RCC 7860 (cell line): Measurements from ENCODE around the gene ADGRD1.

Source experiments
- DNase-seq: peaks from one replicate; pipeline ENCODE4 v3.0.0-alpha.2; 2015; ENCODE audit warnings: low spot score
- FAIRE-seq: peaks from 2 replicates; lab custom pipeline; 2012; peaks lifted over from hg19 to GRCh38; lab: Jason Lieb, UNC

Gene ADGRD1

GRCh38 chr12:131038159-131038558 is 84.5 kb downstream of the ADGRD1 start:
- DNase-seq (no peak), FAIRE-seq (no peak)

- DNase-seq, result no peak
- FAIRE-seq, result no peak
These were observed 85.5 kb downstream of the ADGRD1 start for GRCh38 chr12:131038961-131039950.

DNA sequence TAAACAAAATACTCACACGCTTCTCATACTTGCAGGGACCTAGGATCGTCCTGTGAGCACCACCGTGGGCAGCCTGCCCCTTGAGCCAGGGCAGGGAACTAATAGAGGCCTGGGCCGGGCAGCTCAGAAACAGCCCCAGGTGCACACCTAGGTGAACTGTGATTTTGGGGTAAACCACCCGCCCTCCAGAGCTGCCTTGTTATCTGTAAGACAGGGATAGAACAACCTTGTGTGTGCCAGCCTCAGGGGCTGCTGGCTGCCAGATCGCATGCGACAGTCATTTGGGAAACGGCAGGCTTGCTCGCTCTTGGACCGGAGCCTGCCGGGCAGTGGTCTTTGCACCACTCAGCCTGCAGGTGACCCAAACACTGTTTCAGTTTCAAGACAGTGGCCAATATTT is 86.8 kb downstream of the ADGRD1 start:
- no peak for DNase-seq

DNA sequence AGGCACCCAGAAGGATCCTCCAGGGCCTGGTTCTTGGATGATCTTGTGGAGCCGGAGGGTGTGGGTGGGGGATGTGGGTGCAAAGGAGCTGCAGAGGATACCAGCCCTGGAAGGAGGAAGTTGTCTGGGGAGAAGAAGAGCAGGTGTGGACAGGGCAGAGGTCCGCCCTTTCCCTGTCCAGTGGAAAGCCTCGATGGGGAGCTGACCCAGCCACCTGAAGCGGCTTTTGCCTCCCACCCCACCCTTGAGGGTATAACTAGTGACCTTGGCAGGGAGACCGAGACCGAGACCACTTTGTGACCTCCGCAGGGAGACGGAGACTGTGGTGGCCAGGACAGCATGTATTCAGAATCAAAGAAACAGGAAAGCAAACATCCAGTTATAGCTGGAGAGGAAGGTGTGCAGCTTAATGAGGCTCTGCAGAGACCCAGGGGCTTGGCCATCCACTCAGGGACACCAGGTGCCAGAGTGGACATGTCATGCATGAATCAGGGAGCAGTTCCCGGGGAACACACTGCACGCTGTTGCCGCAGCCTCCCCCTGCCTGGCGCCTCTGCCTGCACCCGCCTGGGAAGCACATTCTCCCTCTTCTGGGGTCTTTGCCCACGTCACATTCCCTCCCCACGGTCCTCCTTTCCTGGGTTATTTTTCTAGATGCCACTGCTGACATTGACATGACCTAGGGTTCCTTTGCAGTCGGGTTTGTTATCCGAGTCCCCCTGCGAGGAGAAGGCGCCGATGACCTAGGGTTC is 87.7 kb downstream of the ADGRD1 start:
- DNase-seq (no peak), FAIRE-seq (no peak)

More for the DNA sequence above, 86.8 kb downstream of the ADGRD1 start:
- no peak for FAIRE-seq

- no peak for DNase-seq
- no peak for FAIRE-seq
These were observed 88.5 kb downstream of the ADGRD1 start for GRCh38 chr12:131041968-131042833.

- no peak for FAIRE-seq
- no peak for DNase-seq
These were observed 89.1 kb downstream of the ADGRD1 start for GRCh38 chr12:131042834-131043245.

- FAIRE-seq, result no peak
These were observed 89.7 kb downstream of the ADGRD1 start for GRCh38 chr12:131043401-131043871.

DNA sequence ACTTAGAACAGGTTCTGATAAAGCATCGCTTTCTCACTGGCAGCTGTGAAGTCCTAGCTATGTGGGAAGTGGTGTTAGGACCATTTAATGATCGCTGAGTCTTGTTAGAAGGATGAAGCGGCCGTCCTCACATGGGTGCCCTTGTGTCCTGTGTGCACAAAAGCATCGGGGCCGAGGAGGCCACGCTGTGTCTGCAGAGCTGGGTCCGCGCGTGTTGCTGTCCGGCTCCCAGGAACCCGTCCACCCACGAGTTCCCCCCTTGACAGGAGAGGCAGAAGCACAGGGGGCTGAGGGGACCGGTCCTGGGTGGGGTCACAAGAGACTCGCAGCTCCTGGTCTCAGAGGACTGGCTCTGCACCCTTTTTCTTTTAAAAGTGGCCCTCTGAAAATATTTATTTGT is 90.4 kb downstream of the ADGRD1 start:
- no peak for DNase-seq
- FAIRE-seq, result no peak

More at GRCh38 chr12:131043401-131043871, 89.7 kb downstream of the ADGRD1 start:
- DNase-seq, result no peak

DNA sequence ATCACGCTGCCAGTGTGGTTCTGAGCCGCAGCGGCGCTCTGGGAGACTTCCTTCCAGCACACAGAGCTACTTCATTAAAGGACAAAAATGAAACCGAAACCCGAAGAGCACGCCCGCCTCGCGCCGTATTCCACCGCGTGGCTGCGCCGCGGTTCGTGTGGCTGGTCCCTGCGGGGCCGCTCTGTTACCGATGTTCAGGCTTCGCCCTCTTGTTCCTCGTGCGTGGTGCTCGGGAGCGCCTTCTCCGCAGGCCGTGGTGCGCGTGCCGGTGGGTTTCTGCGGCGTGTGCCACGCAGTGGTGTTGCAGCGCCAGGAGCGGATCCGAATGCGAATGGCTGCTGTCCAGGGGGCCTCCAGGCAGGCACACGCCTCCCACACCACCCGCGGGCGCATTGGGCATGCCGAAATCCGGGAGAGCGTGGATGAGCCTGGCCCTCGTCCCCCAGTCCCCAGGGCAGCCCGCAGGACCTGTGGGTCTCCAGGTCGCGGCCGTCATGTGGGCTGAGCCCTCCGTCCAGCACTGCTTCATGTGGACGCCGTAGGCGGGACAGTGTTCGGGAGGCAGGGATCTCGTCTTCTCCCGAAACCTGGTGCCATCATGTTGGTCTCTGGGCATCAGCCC is 91.2 kb downstream of the ADGRD1 start:
- no peak for FAIRE-seq
- DNase-seq, result no peak

- FAIRE-seq (no peak), DNase-seq (no peak)
These were observed 92.2 kb downstream of the ADGRD1 start for GRCh38 chr12:131045705-131046460.

GRCh38 chr12:131046813-131047788 is 93.4 kb downstream of the ADGRD1 start:
- DNase-seq (no peak), FAIRE-seq (no peak)

DNA sequence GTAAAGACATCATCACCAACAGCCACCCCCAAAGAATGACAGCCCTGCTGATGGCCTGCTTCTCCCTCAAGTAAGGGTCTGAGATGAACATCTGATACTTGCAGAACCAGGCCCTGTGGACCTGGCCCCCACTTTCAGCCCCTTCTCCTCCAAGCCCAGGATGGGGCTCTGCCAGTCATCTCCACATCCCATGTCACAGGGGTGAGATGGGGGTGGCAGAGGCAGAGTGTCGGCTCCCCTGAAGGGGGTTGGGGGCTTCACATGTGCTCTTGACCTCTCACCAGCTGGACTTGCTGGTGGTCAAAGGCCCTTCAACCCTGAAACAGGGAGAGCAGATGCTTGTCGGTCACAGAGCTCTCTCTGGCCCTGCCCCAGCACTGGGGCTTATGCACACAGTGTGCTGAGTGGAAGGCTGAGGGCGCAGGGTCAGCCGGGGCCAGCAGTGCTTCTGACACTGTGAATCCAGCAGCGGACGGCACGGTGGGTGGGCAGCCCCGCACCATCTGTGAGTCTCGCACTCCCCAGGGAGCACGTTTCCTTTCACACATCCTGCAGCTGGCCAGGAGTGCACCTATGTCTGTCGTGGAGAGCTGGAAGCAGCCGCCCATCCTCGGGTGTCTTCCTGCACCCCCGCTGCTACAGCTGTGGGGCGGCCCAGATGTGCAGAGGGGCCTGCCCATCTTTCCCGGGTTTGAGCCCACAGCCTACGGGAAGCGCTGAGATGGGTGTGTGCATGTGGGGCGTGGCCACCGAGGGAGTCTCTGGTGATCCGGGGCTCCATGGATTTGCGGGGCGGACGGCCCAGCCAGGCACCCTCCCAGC is 94.3 kb downstream of the ADGRD1 start:
- FAIRE-seq (no peak), DNase-seq (no peak)

DNA sequence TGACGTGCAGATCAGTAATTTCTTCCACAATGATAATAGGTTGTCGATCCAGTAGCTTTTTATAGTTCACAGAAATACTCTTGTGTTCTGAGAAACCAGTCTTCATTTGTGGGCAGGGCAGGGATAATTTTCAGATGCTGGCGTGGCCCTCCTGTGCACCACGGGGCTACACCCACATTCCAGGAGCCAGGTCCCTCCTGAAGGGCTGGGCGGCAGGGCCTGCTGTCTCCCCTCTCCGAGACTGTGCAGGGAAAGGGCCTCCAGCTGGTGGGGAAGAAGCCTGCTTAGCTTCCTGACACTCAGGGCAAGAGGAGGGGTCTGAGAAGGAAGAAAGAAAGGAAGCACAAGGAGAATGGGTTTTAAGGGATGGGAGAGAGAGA is 94.9 kb downstream of the ADGRD1 start:
- DNase-seq, result no peak
- FAIRE-seq, result no peak

DNA sequence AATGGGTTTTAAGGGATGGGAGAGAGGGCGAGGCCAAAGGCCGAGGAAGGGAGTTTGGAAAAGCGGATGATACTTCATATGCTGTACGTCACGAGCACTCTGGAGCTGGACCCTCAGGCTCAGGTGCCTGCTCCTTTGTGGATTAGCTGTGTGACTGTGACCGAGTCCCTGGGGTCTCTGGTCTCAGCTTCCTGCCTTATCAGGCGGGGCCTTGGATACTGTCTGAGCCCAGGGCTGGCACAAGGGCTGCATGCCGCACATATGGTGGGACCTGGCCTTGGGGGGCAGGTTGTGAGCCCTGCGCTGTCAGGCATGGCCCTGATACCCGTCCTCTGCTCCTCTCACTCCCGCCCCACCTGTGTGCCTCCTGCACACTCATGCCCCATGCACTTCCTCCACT is 95.3 kb downstream of the ADGRD1 start:
- no peak for FAIRE-seq
- DNase-seq, result no peak

GRCh38 chr12:131049549-131050339 is 96.0 kb downstream of the ADGRD1 start:
- FAIRE-seq (no peak), DNase-seq (no peak)

DNA sequence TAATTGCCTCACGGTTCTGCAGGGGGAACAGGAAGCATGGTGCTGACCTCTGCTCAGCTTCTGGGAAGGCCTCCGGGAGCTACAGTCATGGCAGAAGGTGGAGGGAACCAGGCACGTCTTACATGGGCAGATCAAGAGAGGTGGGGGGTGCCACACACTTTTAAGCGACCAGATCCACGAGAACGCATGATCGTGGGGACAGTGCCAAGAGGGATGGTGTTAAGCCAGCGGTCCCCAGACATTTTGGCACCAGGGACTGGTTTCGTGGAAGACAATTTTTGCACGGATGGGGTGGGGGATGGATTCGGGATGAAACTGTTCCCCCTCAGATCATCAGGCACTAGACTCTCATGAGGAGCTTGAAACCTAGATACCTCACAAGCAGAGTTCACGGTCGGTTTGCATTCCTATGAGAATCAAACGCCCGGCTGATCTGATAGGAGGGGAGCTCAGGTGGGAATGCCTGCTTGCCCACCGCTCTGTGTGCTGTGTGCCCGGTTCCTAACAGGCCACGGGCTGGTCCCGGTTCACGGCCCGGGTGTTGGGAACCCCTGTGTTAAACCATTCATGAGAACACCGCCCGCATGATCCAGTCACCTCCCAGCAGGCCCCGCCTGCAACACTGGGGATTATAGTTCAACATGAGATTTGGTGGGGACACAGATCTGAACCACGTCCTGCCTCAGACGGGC is 96.9 kb downstream of the ADGRD1 start:
- FAIRE-seq (no peak), DNase-seq (no peak)
